ENCODE results near the gene NOS1. TPM values are rescaled to one million over a fixed set of nuclear protein-coding genes. Genes with fewer than 3 reads are reported as not detected.

The NOS1 gene
- total and polyA plus RNA-seq, 2 donors (not counting 1 experiment from before 2014, with no cell fraction given) = under 0.01 TPM; not detected in 1

- no peak overlapping the region for H3K4me3 ChIP-seq (replicated peaks in 1 of 4; ENCODE audit: control extremely low read depth in 1 of 4, insufficient read depth in 1 of 4, low read depth in 3 of 4, low read length in 4 of 4)
- H3K36me3 ChIP-seq (ENCODE audit: control insufficient read depth, insufficient read depth, low read length) = no peaks in the 10 kb centered on the region
- no peaks in the 10 kb centered on the region for H4K20me1 ChIP-seq (ENCODE audit: control insufficient read depth, extremely low read depth, insufficient read depth, low read length)
- no peaks in the 10 kb centered on the region for H3K9me3 ChIP-seq (ENCODE audit: control insufficient read depth, insufficient read depth, low read depth, low read length)
- TF ChIP-seq CTCF (conservative IDR thresholded peaks at IDR 0.05 in 1 of 2, IDR thresholded peaks at IDR 0.05 in 1 of 2; ENCODE audit: low read depth in 1 of 2, low read length in 2 of 2) (no peak), EZH2 (IDR thresholded peaks at IDR 0.05; ENCODE audit: low read length, missing control alignments) (no peak)
- H3K27me3 ChIP-seq (ENCODE audit: control insufficient read depth, insufficient read depth, low read length) = no peaks in the 10 kb centered on the region
- no peak overlapping the region for H2AFZ ChIP-seq (ENCODE audit: low read length)
- no peak for DNase-seq (ENCODE audit: low read depth in 2 of 2)
- H3K4me2 ChIP-seq (ENCODE audit: extremely low read depth, insufficient read depth, low read length) = no peak overlapping the region
- no peaks in the 10 kb centered on the region for H3K79me2 ChIP-seq (ENCODE audit: control insufficient read depth, insufficient read depth, low read length)
- H3K4me1 ChIP-seq (ENCODE audit: control insufficient read depth, extremely low read depth, insufficient read depth, low read length) = no peaks in the 10 kb centered on the region
- no peak overlapping the region for H3K9ac ChIP-seq (ENCODE audit: insufficient read depth, low read length)
- no peak overlapping the region for H3K27ac ChIP-seq (ENCODE audit: insufficient read depth, low read length)
Observed at GRCh38 chr12:117255386-117255785, 106.0 kb downstream of the NOS1 start.

- no peak overlapping the region for H3K4me2 ChIP-seq (ENCODE audit: extremely low read depth, insufficient read depth, low read length)
- H3K9ac ChIP-seq (ENCODE audit: insufficient read depth, low read length) = no peak overlapping the region
- no peaks in the 10 kb centered on the region for H3K9me3 ChIP-seq (ENCODE audit: control insufficient read depth, insufficient read depth, low read depth, low read length)
- DNase-seq (ENCODE audit: low read depth in 2 of 2) = no peak
- no peaks in the 10 kb centered on the region for H3K79me2 ChIP-seq (ENCODE audit: control insufficient read depth, insufficient read depth, low read length)
- no peaks in the 10 kb centered on the region for H3K27me3 ChIP-seq (ENCODE audit: control insufficient read depth, insufficient read depth, low read length)
- H4K20me1 ChIP-seq (ENCODE audit: control insufficient read depth, extremely low read depth, insufficient read depth, low read length) = no peaks in the 10 kb centered on the region
- TF ChIP-seq CTCF (conservative IDR thresholded peaks at IDR 0.05 in 1 of 2, IDR thresholded peaks at IDR 0.05 in 1 of 2; ENCODE audit: low read depth in 1 of 2, low read length in 2 of 2) (no peak), EZH2 (IDR thresholded peaks at IDR 0.05; ENCODE audit: low read length, missing control alignments) (no peak)
- H3K27ac ChIP-seq (ENCODE audit: insufficient read depth, low read length) = no peak overlapping the region
- no peak overlapping the region for H2AFZ ChIP-seq (ENCODE audit: low read length)
- no peaks in the 10 kb centered on the region for H3K4me1 ChIP-seq (ENCODE audit: control insufficient read depth, extremely low read depth, insufficient read depth, low read length)
- no peak overlapping the region for H3K4me3 ChIP-seq (replicated peaks in 1 of 4; ENCODE audit: control extremely low read depth in 1 of 4, insufficient read depth in 1 of 4, low read depth in 3 of 4, low read length in 4 of 4)
- H3K36me3 ChIP-seq (ENCODE audit: control insufficient read depth, insufficient read depth, low read length) = no peaks in the 10 kb centered on the region
Observed at GRCh38 chr12:117243488-117243887, 117.9 kb downstream of the NOS1 start.

GRCh38 chr12:117241697-117242096 is 119.7 kb downstream of the NOS1 start:
- Histone ChIP-seq H3K4me1 (ENCODE audit: control insufficient read depth, extremely low read depth, insufficient read depth, low read length) (no peaks in the 10 kb centered on the region), H3K36me3 (ENCODE audit: control insufficient read depth, insufficient read depth, low read length) (no peaks in the 10 kb centered on the region)
- no peak for DNase-seq (ENCODE audit: low read depth in 2 of 2)

More at GRCh38 chr12:117241697-117242096, 119.7 kb downstream of the NOS1 start:
- no peak overlapping the region for H3K4me2 ChIP-seq (ENCODE audit: extremely low read depth, insufficient read depth, low read length)
- H2AFZ ChIP-seq (ENCODE audit: low read length) = no peak overlapping the region
- no peak overlapping the region for H3K9ac ChIP-seq (ENCODE audit: insufficient read depth, low read length)
- H3K79me2 ChIP-seq (ENCODE audit: control insufficient read depth, insufficient read depth, low read length) = no peaks in the 10 kb centered on the region
- no peak for TF ChIP-seq CTCF (conservative IDR thresholded peaks at IDR 0.05 in 1 of 2, IDR thresholded peaks at IDR 0.05 in 1 of 2; ENCODE audit: low read depth in 1 of 2, low read length in 2 of 2)
- TF ChIP-seq EZH2 (IDR thresholded peaks at IDR 0.05; ENCODE audit: low read length, missing control alignments) = no peak
- H4K20me1 ChIP-seq (ENCODE audit: control insufficient read depth, extremely low read depth, insufficient read depth, low read length) = no peaks in the 10 kb centered on the region
- no peak overlapping the region for H3K4me3 ChIP-seq (replicated peaks in 1 of 4; ENCODE audit: control extremely low read depth in 1 of 4, insufficient read depth in 1 of 4, low read depth in 3 of 4, low read length in 4 of 4)
- no peaks in the 10 kb centered on the region for H3K27me3 ChIP-seq (ENCODE audit: control insufficient read depth, insufficient read depth, low read length)
- H3K9me3 ChIP-seq (ENCODE audit: control insufficient read depth, insufficient read depth, low read depth, low read length) = no peaks in the 10 kb centered on the region
- no peak overlapping the region for H3K27ac ChIP-seq (ENCODE audit: insufficient read depth, low read length)

All from fibroblast of lung (primary cell).